Erythroblast (primary cell): ENCODE measurements around the gene OR51I1.

Source experiments
- DNase-seq, 2 experiments: peaks; one replicate each; lab custom pipeline; 2025; lab: John Stamatoyannopoulos, UW
- GATA1 ChIP-seq: IDR thresholded peaks from 2 replicates; pipeline ENCODE4 v1.6.1; 2011; ENCODE audit warnings: low read depth, mild to moderate bottlenecking, control low read depth, low read length, moderate library complexity
- POLR2A ChIP-seq: IDR thresholded peaks from 2 replicates; pipeline ENCODE4 v1.6.1; 2011; ENCODE audit warnings: mild to moderate bottlenecking, low read length

The OR51I1 gene, protein sequence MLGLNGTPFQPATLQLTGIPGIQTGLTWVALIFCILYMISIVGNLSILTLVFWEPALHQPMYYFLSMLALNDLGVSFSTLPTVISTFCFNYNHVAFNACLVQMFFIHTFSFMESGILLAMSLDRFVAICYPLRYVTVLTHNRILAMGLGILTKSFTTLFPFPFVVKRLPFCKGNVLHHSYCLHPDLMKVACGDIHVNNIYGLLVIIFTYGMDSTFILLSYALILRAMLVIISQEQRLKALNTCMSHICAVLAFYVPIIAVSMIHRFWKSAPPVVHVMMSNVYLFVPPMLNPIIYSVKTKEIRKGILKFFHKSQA

GRCh38 chr11:5441414-5441813 is at the start of gene OR51I1:
Gene OR51I1, minus strand, starts transcription at chr11:5441514. Its CDS starts 0 bp downstream, at chr11:5441514.
- no peak for TF ChIP-seq GATA1
- no peak for DNase-seq

GRCh38 chr11:5489576-5490357 is 48.5 kb upstream of the OR51I1 start:
- no peak for TF ChIP-seq GATA1
- no peak for TF ChIP-seq POLR2A
- no peak for DNase-seq

DNA sequence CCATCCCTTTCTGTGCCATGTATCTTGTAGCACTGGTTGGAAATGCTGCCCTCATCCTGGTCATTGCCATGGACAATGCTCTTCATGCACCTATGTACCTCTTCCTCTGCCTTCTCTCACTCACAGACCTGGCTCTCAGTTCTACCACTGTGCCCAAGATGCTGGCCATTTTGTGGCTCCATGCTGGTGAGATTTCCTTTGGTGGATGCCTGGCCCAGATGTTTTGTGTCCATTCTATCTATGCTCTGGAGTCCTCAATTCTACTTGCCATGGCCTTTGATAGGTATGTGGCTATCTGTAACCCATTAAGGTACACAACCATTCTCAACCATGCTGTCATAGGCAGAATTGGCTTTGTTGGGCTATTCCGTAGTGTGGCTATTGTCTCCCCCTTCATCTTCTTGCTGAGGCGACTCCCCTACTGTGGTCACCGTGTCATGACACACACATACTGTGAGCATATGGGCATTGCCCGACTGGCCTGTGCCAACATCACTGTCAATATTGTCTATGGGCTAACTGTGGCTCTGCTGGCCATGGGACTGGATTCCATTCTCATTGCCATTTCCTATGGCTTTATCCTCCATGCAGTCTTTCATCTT is 47.6 kb upstream of the OR51I1 start:
- TF ChIP-seq POLR2A, result no peak
- DNase-seq, result no peak

DNA sequence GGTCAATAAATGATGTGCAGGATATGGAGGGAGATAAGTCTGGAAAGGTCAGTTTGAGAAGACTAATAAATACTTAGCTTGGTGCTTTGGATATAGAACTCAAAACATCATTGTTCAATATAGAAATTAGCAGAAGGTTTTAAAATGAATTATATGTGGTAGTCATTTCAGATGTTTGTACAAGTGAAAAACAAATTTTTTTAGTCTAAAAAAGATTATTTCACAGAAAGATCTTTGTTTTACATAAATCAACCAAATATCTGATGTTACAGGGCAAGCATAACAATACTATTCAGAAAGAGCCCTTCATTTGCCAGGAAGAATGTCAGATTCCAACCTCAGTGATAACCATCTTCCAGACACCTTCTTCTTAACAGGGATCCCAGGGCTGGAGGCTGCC is 47.1 kb upstream of the OR51I1 start, which contains the start of gene OR52D1:
OR52D1 (plus strand) TSS at position 301 of the 400 bp plus-strand sequence; CDS start at position 323, 22 bp downstream.
- TF ChIP-seq POLR2A (no peak), GATA1 (no peak)
- no peak for DNase-seq

GRCh38 chr11:5486421-5486820 is 45.1 kb upstream of the OR51I1 start:
- TF ChIP-seq GATA1, result no peak
- no peak for TF ChIP-seq POLR2A
- no peak for DNase-seq

DNA sequence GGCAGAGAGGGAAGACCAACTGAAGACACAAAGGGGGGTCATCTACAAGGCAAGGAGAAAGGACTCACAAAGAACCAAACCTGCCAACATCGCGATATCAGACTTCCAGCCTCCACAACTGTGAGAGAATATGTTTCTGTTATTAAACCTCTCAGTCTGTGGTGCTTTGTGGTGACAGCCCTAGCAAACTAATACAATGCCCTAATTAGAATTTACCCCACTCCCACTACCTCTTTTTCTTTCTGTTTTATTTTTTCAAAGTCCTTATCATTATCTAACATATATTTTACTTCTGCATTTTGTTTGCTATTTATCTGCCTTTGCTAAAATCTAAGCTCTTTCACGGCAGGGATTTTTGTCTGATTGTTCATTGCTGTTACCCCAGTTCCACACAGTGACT is 44.7 kb upstream of the OR51I1 start:
- TF ChIP-seq POLR2A, result no peak
- TF ChIP-seq GATA1, result no peak
- no peak for DNase-seq

DNA sequence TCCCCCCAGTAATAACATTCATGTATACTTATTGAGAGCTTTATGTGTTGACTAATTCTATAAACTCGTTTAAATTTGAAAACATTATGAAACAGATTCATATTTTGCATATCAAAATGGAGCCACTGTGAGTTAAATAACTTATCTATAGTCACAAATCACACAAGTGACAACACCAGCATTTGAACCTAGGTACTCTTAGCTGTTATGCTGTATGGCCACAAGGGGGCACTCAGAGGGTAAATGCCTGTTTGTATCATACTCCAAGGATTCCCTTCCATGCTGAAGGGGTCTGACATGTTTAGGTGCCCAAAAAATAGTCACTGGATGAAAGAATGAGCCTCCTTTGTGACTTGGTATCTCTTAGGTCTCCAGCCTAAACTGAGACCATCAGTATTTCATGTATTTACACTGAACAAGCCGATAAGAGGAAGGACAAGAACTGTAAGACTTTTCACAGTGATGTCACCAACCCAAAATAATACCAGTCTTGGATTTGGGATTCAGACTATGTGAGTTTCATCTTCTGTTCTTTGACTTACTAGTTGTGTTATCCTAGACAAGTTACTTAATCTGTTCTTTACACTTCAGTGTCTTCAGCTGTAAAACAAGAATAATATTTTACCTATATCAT is 35.0 kb upstream of the OR51I1 start:
- TF ChIP-seq POLR2A (no peak), GATA1 (no peak)
- DNase-seq, result peak; percentile 61 to 76

- no peak for TF ChIP-seq POLR2A
- TF ChIP-seq GATA1, result no peak
- no peak for DNase-seq
Measured at GRCh38 chr11:5473921-5474320, 32.6 kb upstream of the OR51I1 start.

DNA sequence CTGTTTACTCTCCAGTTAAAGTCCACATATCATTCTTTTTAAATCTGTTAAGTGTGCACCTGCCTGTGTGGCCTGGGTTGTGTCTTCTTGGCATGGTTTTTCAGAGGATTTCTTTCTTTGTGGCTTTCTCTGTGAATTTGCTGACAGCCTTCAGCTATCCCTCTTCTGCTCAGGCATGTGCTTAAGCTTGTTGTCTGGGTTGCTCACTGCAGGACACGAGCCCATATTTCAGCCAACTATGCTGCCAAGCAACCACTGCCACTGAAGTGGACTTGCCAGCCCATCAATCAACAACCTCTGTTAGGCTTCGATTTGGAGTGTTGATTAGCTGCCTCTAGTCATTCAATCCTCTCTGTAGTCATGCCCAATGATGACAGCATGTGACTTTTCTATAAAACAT is 26.2 kb upstream of the OR51I1 start:
- no peak for DNase-seq
- no peak for TF ChIP-seq GATA1
- TF ChIP-seq POLR2A, result no peak

DNA sequence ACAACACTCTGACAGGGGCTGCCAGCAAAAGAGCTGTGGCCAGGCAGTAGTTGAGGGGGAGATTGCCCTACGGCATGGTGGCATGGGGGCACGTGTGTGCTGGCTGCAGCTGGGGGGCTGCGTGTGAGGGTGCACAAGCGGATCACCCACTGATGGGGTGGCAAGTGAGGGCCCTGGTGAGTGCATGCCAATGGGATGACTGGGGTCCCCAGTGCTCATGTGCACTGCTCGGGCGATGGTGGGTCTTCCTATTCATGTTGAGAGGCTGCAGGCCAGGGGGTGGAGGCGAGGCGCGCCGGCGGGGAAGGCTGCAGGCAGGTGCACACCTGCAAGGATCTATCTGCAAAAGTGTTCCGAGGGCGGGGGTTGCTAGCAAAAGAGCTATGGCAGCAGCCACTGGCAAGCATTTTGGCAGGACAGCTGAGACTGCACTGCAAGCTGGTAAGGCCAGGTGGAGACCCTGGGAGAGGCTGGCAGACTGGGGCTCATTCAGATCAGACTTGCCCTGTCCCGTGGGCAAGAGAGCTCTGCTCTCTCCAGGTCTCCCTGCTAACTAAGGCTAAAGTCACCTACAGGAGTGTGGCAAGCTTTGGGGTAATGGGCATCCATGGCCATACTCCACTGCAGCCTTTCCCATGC is 19.8 kb upstream of the OR51I1 start:
- DNase-seq, result no peak
- TF ChIP-seq GATA1 (no peak), POLR2A (no peak)

DNA sequence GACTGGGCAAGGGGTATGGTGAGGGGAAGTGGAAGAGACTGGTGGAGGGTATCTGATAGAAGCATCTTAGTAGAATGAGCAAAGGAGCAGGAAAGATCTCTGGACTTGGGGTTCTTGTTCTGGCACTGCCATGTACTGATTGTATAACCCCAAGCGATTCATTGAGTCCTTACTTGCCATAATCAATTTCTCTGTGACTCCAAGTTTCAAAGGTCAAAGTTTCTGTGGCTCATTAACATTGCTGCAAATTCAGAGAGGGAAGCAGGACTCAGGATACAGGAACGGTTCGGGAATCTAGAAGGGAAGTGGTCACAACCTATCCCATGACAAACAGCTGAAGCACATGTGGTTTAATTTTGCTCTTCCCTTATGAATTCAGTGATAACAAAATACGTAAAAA is 8.1 kb upstream of the OR51I1 start:
- no peak for DNase-seq
- TF ChIP-seq GATA1 (no peak), POLR2A (no peak)

GRCh38 chr11:5449023-5449422 is 7.7 kb upstream of the OR51I1 start, which contains the start of gene OR51I2:
Gene OR51I2, plus strand, starts transcription at chr11:5449323. Its CDS starts 4,166 bp downstream, at chr11:5453489.
- TF ChIP-seq POLR2A, result no peak
- no peak for TF ChIP-seq GATA1
- DNase-seq, result no peak

- no peak for TF ChIP-seq GATA1
- no peak for TF ChIP-seq POLR2A
- DNase-seq, result no peak
Measured at GRCh38 chr11:5443835-5444393, 2.6 kb upstream of the OR51I1 start.
